Heart right ventricle (tissue), 16 donors: Measurements from ENCODE around the gene NUP88. TPM values are rescaled to one million over a fixed set of nuclear protein-coding genes. Genes with fewer than 3 reads are reported as not detected.
A peak's percentile ranks its signal among the peaks of the same experiment; 100 is the strongest.

ENCODE experiments used
- ATAC-seq, 8 donors: fragments of 200-7000 bp; cut with Tn5 transposase; one replicate each; pipeline ENCODE4 v1.9.1; 2020; ENCODE audit warnings: mild to moderate bottlenecking in 8 of 8, moderate library complexity in 8 of 8, moderate number of reproducible peaks in 1 of 8
- DNase-seq, 2 donors: peaks; one replicate each; pipeline ENCODE4 v3.0.0-alpha.2; 2020
- H3K27ac ChIP-seq, 10 donors: fragments of 200-600 bp; sonication (generic) in 2 of 10; one replicate each; pipeline versions ENCODE4 v1.5.0 to v1.8.0; 2020 to 2022; ENCODE audit warnings: mild to moderate bottlenecking in 3 of 10
- H3K27me3 ChIP-seq, 7 donors: fragments of 200-600 bp; one replicate each; pipeline ENCODE4 v1.8.0; 2021 to 2022; ENCODE audit warnings: mild to moderate bottlenecking in 2 of 7
- H3K36me3 ChIP-seq, 9 donors: fragments of 200-600 bp; sonication (generic) in 1 of 9; one replicate each; pipeline versions ENCODE4 v1.5.0 to v1.8.0; 2020 to 2022; ENCODE audit warnings: mild to moderate bottlenecking in 2 of 9
- H3K4me1 ChIP-seq, 9 donors: fragments of 200-600 bp; sonication (generic) in 1 of 9; one replicate each; pipeline versions ENCODE4 v1.5.0 to v1.8.0; 2020 to 2022; ENCODE audit warnings: mild to moderate bottlenecking in 4 of 9
- H3K4me3 ChIP-seq, 10 donors: fragments of 200-600 bp; sonication (generic) in 2 of 10; one replicate each; pipeline versions ENCODE4 v1.5.0 to v1.8.0; 2020 to 2022; ENCODE audit warnings: mild to moderate bottlenecking in 7 of 10, moderate library complexity in 2 of 10
- H3K9me3 ChIP-seq, 11 donors: fragments of 200-600 bp in 10 of 11; sonication (generic) in 2 of 11; one replicate each; pipeline versions ENCODE4 v1.5.0 to v1.8.0; 2013 to 2022; ENCODE audit warnings: mild to moderate bottlenecking in 2 of 11, control low read depth in 1 of 11, moderate library complexity in 1 of 11
- CTCF ChIP-seq, 9 donors: fragments of 200-600 bp; sonication (generic) in 2 of 9; IDR thresholded peaks; one replicate each; pipeline versions ENCODE4 v1.5.0 to v1.8.0; 2021 to 2022; ENCODE audit warnings: antibody characterized with exemption in 9 of 9, mild to moderate bottlenecking in 5 of 9, moderate library complexity in 1 of 9
- WGBS, 2 donors: extraction: QIAGEN DNeasy Blood & Tissue Kit; methylation state at CpG; one replicate each; pipeline ENCODE4 v1.1.7; 2013; ENCODE audit warnings: inconsistent platforms in 1 of 2; 5-methylcytosine and 5-hydroxymethylcytosine counted together
- intact Hi-C, 10 donors: fragments of 100-400 bp; cut with DNase I; formaldehyde crosslinking; loops; one replicate each; pipeline versions ENCODE4 v1.11.1 to v1.14.2; 2022
- long read RNA-seq, 3 donors: library from polyadenylated mRNA; unstranded; transcript quantifications; one replicate each; pipeline ENCODE4 v2.0.0, GENCODE V29; 2020 to 2021
- polyA plus RNA-seq, 2 donors: library from polyadenylated mRNA; stranded (reverse); fragments of 200-250 nt; gene quantifications; one replicate each; pipeline ENCODE4 v1.2.3, GENCODE V29; 2013
- total RNA-seq, 10 donors: library from RNA; stranded (reverse); fragmentation: NEBNext Ultra II Directional in 3 of 10; extraction: Animal tissue kit (Norgen Biotek cat#: 25700) in 3 of 10; gene quantifications; one replicate each; pipeline versions ENCODE4 v1.2.1 to v1.2.4, GENCODE V29; 2021 to 2023
- donor health status: Arrhythmogenic right ventricular cardiomyopathy.
- donor health status: ischemic (EF 13 %, LVEDD 7.1; RV severe dilation, severe dysfunction).
- donor health status: healthy with polysubstance abuse.
- donor health status: DM: no; HTN: yes; CAD: no.
- donor health status: DM: no; HTN: no; CAD: no.
- donor health status: ischemic (EF 25% LVEDD 6.9; RV normal size, moderate dysfunction).
- donor health status: ischemic (EF 25% LVEDD 5.7; RV mildly dilated, moderate dysfunction).
- donor health status: healthy.
- donor health status: DM: yes; HTN: yes; CAD: no.
- donor health status: Ischemic cardiomyopathy.
- donor health status: ischemic (EF 35%, LVEDD 5.7; RV mildly dilated, moderate dysfunction).
- donor health status: nonischemic (EF 11% LVEDD 7.7; RV severe dilation, severe dysfunction).
- donor health status: DM: yes; HTN: yes; CAD: no.
- donor health status: PGD.
- donor health status: ischemic (EF 29% LVEDD 5.4; RV normal size, mild dysfunction).
- donor health status: nonischemic (EF 23%, LVEDD 6.1; RV moderate dilation, normal function).

NUP88 gene
- total RNA-seq (10 to 100 TPM; 23.3 to 41.6 (median 35.3) TPM), polyA plus RNA-seq (10 to 100 TPM; 55.5 to 59.7 TPM)
- long read RNA-seq, donor 1, transcript NUP88-207 (17 exons, 2,916 nt): major isoform, 22 of 34 reads
- long read RNA-seq, donor 1, partial matches to known transcripts: 4 of 34 reads
- long read RNA-seq, donor 1, other reads (novel, unspliced or antisense): 6 of 34 reads
- long read RNA-seq, donor 2, transcript NUP88-207 (17 exons, 2,916 nt): major isoform, 24 of 31 reads
- long read RNA-seq, donor 2, partial matches to known transcripts: 3 of 31 reads
- long read RNA-seq, donor 2, other reads (novel, unspliced or antisense): 3 of 31 reads
- long read RNA-seq, donor 3, transcript NUP88-201 (17 exons, 2,194 nt): minor isoform, 5 of 60 reads
- long read RNA-seq, donor 3, transcript NUP88-207 (17 exons, 2,916 nt): major isoform, 35 of 60 reads
- long read RNA-seq, donor 3, partial matches to known transcripts: 13 of 60 reads
- long read RNA-seq, donor 3, other reads (novel, unspliced or antisense): 7 of 60 reads

GRCh38 chr17:5419356-5419958 is at the start of gene NUP88:
Gene NUP88 (minus strand): TSS chr17:5419662. CDS start chr17:5419650, 12 bp downstream.
- 0% methylated on average over 49 of the region's 49 CpGs for WGBS, 2 donors
- H3K9me3 ChIP-seq: no peaks in the 10 kb centered on the region
- H3K27ac ChIP-seq: peak within 1 kb of the TSS; percentile 70 to 91 (median 86)
- DNase-seq (peak; percentile 94 to 95), ATAC-seq (peak; percentile 97 to 99 (median 99))
- TF ChIP-seq CTCF (IDR thresholded peaks at IDR 0.05): no peak
- H3K4me3 ChIP-seq: peak within 1 kb of the TSS; percentile 62 to 95 (median 84)
- H3K27me3 ChIP-seq: no peaks in the 10 kb centered on the region
- intact Hi-C loops: loop anchor here in 1 of 10 donors (2.0 kb wide), 1 partner anchor 67 kb away; the partner anchor contains the start of genes DERL2 and MIS12
- peaks cover 0 to 69% (median 10%) of the 10 kb centered on the region in 9 donors for H3K36me3 ChIP-seq
- peaks cover 4 to 38% (median 32%) of the 10 kb centered on the region in 9 donors for H3K4me1 ChIP-seq

- Histone ChIP-seq H3K36me3 (peaks cover 0 to 23% (median 4%) of the 10 kb centered on the region in 9 donors), H3K27ac (peak overlapping the region in 8 of 10 donors; percentile 81 to 87 (median 83)), H3K4me3 (peak overlapping the region; percentile 68 to 98 (median 88)), H3K27me3 (no peaks in the 10 kb centered on the region), H3K4me1 (peaks cover 0 to 26% (median 22%) of the 10 kb centered on the region in 9 donors), H3K9me3 (no peaks in the 10 kb centered on the region)
- WGBS, 2 donors: 1% methylated on average over 17 of the region's 17 CpGs
- intact Hi-C loops: no loop called here
- peak in 6 of 8 donors; percentile 8 to 44 (median 12) for ATAC-seq
- TF ChIP-seq CTCF (IDR thresholded peaks at IDR 0.05): no peak
- no peak for DNase-seq
These were observed 48.6 kb upstream of the NUP88 start for GRCh38 chr17:5468075-5468473.

GRCh38 chr17:5467416-5467815 is 48.0 kb upstream of the NUP88 start:
- 2 to 9% methylated on average over 8 of the region's 8 CpGs for WGBS, 2 donors
- Histone ChIP-seq H3K27me3 (no peaks in the 10 kb centered on the region), H3K36me3 (peaks cover 0 to 19% (median 4%) of the 10 kb centered on the region in 9 donors), H3K4me3 (peak overlapping the region in 9 of 10 donors; percentile 68 to 98 (median 89)), H3K9me3 (no peaks in the 10 kb centered on the region), H3K27ac (no peak overlapping the region), H3K4me1 (peaks cover 0 to 31% (median 22%) of the 10 kb centered on the region in 9 donors)
- DNase-seq (no peak), ATAC-seq (no peak)
- no peak for TF ChIP-seq CTCF (IDR thresholded peaks at IDR 0.05)
- intact Hi-C loops: no loop called here

GRCh38 chr17:5466295-5466694 is 46.8 kb upstream of the NUP88 start:
- 92 to 94% methylated on average over 4 of the region's 4 CpGs for WGBS, 2 donors

More at GRCh38 chr17:5466295-5466694, 46.8 kb upstream of the NUP88 start:
- Histone ChIP-seq H3K27me3 (no peaks in the 10 kb centered on the region), H3K9me3 (no peaks in the 10 kb centered on the region), H3K27ac (no peak overlapping the region), H3K36me3 (peaks cover 0 to 19% (median 0%) of the 10 kb centered on the region in 9 donors), H3K4me1 (peaks cover 0 to 34% (median 22%) of the 10 kb centered on the region in 9 donors), H3K4me3 (no peak overlapping the region)
- no peak for TF ChIP-seq CTCF (IDR thresholded peaks at IDR 0.05)
- no peak for ATAC-seq
- intact Hi-C loops: no loop called here
- DNase-seq: no peak
